ENCODE data around the gene C1QTNF4. TPM values are rescaled to one million over a fixed set of nuclear protein-coding genes. Genes with fewer than 3 reads are reported as not detected.

C1QTNF4 gene
- total and polyA plus RNA-seq, 10 of the 15 experiments (the other 5 are each of a cell fraction or from before 2014, with no cell fraction given) = 0.06 TPM; not detected in 9

GRCh38 chr11:47577460-47578041 is 16.7 kb downstream of the C1QTNF4 start:
- DNase-seq (ENCODE audit: low read depth, low spot score) (no peak), ATAC-seq (no peak), FAIRE-seq (no peak)
- ChIA-PET POLR2A (interaction anchor here (1.0 to 2.0 kb wide), 2 partner anchors 12 to 29 kb away, joined by 3 to 16 read pairs; partner anchors contain the start of gene PTPMT1), CTCF (interaction anchor here (0.8 to 1.3 kb wide), 3 partner anchors 12 to 167 kb away, joined by 3 to 4 read pairs (median 3); partner anchors contain the start of gene PTPMT1), RAD21 (ENCODE audit: unreplicated experiment) (interaction anchor here (0.9 to 2.6 kb wide), 4 partner anchors 11 to 270 kb away, joined by 3 to 5 read pairs (median 4); partner anchors contain the start of gene NUP160), SMC1A (ENCODE audit: uncharacterized antibody, unreplicated experiment) (interaction anchor here (0.5 to 2.5 kb wide), 8 partner anchors 10 to 138 kb away, joined by 3 to 9 read pairs (median 4); partner anchors contain the start of genes AGBL2, CELF1 and PTPMT1)
- BruUV-seq (replicated peaks) = no TSS peak
- WGBS (ENCODE audit: insufficient coverage, insufficient replicate concordance, low lambda C conversion rate, missing lambda C conversion rate) = 77% methylated on average over 13 of the region's 13 CpGs
- Histone ChIP-seq H2AFZ (ENCODE audit: control insufficient read depth, low read depth, low read length) (no peak overlapping the region), H3K27ac (ENCODE audit: control insufficient read depth, insufficient read depth) (no peak overlapping the region), H3K36me3 (ENCODE audit: control insufficient read depth in 2 of 2, insufficient read depth in 2 of 2, low read length in 1 of 2) (peaks cover 10 to 31% of the 10 kb centered on the region in 2 experiments), H3K9me3 (replicated peaks; ENCODE audit: control insufficient read depth, insufficient read depth, low read length) (no peaks in the 10 kb centered on the region), H3K4me2 (ENCODE audit: control insufficient read depth, insufficient read depth) (peak overlapping the region; percentile 88), H3K4me3 (peak overlapping the region; percentile 90), H4K20me1 (ENCODE audit: control insufficient read depth, insufficient read depth) (0 out of 2 replicates have a peak, but pooled peaks cover under 1% of the 10 kb centered on the region), H3K27me3 (replicated peaks in 1 of 2; ENCODE audit: control insufficient read depth in 2 of 2, insufficient read depth in 2 of 2, low read length in 1 of 2) (no peaks in the 10 kb centered on the region), H3K4me1 (ENCODE audit: control insufficient read depth, insufficient read depth, low read length) (peaks cover 12% of the 10 kb centered on the region), H3K9ac (ENCODE audit: control insufficient read depth, insufficient read depth, low read length) (peak overlapping the region; percentile 82), H3K79me2 (ENCODE audit: control insufficient read depth, insufficient read depth, low read length) (peaks cover 36% of the 10 kb centered on the region)
- no peak for TF ChIP-seq TARDBP (IDR thresholded peaks at IDR 0.05; ENCODE audit: borderline replicate concordance)
- no peak for TF ChIP-seq ATF3 (IDR thresholded peaks at IDR 0.05; ENCODE audit: borderline replicate concordance, extremely low read depth, low read depth, low read length)
- in situ Hi-C loops (cut with MboI) = no loop called here
- intact Hi-C loops (cut with micrococcal nuclease; ENCODE audit: unreplicated experiment) = no loop called here

- ATAC-seq (no peak), FAIRE-seq (no peak), DNase-seq (ENCODE audit: low read depth, low spot score) (no peak)
- POLR2A ChIA-PET = interaction anchor here (0.5 kb wide), 1 partner anchor 98 kb away, joined by 3 read pairs; no protein-coding TSS in a partner anchor
- Histone ChIP-seq H3K79me2 (ENCODE audit: control insufficient read depth, insufficient read depth, low read length) (peaks cover 16% of the 10 kb centered on the region), H3K36me3 (ENCODE audit: control insufficient read depth in 2 of 2, insufficient read depth in 2 of 2, low read length in 1 of 2) (peaks cover 10 to 42% of the 10 kb centered on the region in 2 experiments), H3K4me1 (ENCODE audit: control insufficient read depth, insufficient read depth, low read length) (peaks cover 9% of the 10 kb centered on the region), H3K4me3 (no peak overlapping the region), H2AFZ (ENCODE audit: control insufficient read depth, low read depth, low read length) (no peak overlapping the region), H3K27ac (ENCODE audit: control insufficient read depth, insufficient read depth) (no peak overlapping the region), H4K20me1 (ENCODE audit: control insufficient read depth, insufficient read depth) (0 out of 2 replicates have a peak, but pooled peaks cover 3% of the 10 kb centered on the region), H3K9ac (ENCODE audit: control insufficient read depth, insufficient read depth, low read length) (no peak overlapping the region), H3K27me3 (replicated peaks in 1 of 2; ENCODE audit: control insufficient read depth in 2 of 2, insufficient read depth in 2 of 2, low read length in 1 of 2) (no peaks in the 10 kb centered on the region), H3K4me2 (ENCODE audit: control insufficient read depth, insufficient read depth) (no peak overlapping the region; the same call in 1 of the 2 replicates), H3K9me3 (replicated peaks; ENCODE audit: control insufficient read depth, insufficient read depth, low read length) (no peaks in the 10 kb centered on the region)
- intact Hi-C loops (cut with micrococcal nuclease; ENCODE audit: unreplicated experiment) = no loop called here
- 88% methylated on average over 11 of the region's 11 CpGs for WGBS (ENCODE audit: insufficient coverage, insufficient replicate concordance, low lambda C conversion rate, missing lambda C conversion rate)
- in situ Hi-C loops (cut with MboI) = no loop called here
- CTCF ChIA-PET = interaction anchor here (0.6 to 1.0 kb wide), 3 partner anchors 23 to 99 kb away, joined by 3 read pairs; no protein-coding TSS in a partner anchor
- TSS peak; percentile 24 for BruUV-seq (replicated peaks)
- SMC1A ChIA-PET (ENCODE audit: uncharacterized antibody, unreplicated experiment) = interaction anchor here (0.9 kb wide), 1 partner anchor 50 kb away, joined by 4 read pairs; no protein-coding TSS in a partner anchor
- RAD21 ChIA-PET (ENCODE audit: unreplicated experiment) = interaction anchor here (1.1 kb wide), 1 partner anchor 61 kb away, joined by 3 read pairs; no protein-coding TSS in a partner anchor
- TF ChIP-seq HSF1 (IDR thresholded peaks at IDR 0.05; ENCODE audit: low read depth, low read length) (no peak), BACH1 (IDR thresholded peaks at IDR 0.05; ENCODE audit: borderline replicate concordance) (no peak), ZNF217 (IDR thresholded peaks at IDR 0.05) (no peak), EGR1 (IDR thresholded peaks at IDR 0.05; ENCODE audit: borderline replicate concordance in 1 of 2, low read depth in 2 of 2, low read length in 2 of 2) (no peak), TCF7 (IDR thresholded peaks at IDR 0.05; ENCODE audit: borderline replicate concordance) (no peak), SIX5 (IDR thresholded peaks at IDR 0.05; ENCODE audit: low read depth, low read length, severe bottlenecking) (no peak), PKNOX1 (IDR thresholded peaks at IDR 0.05) (no peak), IRF4 (IDR thresholded peaks at IDR 0.05; ENCODE audit: low read depth, low read length) (no peak), MLLT1 (IDR thresholded peaks at IDR 0.05) (no peak)
Measured at GRCh38 chr11:47573321-47573720, 20.9 kb downstream of the C1QTNF4 start.
